Activated naive CD8-positive, alpha-beta T cell treated with anti-CD3 and anti-CD28 coated beads, Interleukin-2, amount 50 U/mL, for 24 hours (primary cell): ENCODE measurements around the gene ACAN.
"Not testable (repeated sequence)": the region's sequence is repeated elsewhere in the genome, so short reads cannot be mapped to it uniquely, and the experiment has no call there.

Experiments used
- ATAC-seq: fragments of 150-1000 bp; cut with Tn5 transposase; one replicate; pipeline ENCODE4 v1.10.0; 2021
- DNase-seq: peaks from one replicate; pipeline ENCODE4 v3.0.0; 2021
- H3K27ac Mint-ChIP-seq: one replicate; pipeline ENCODE4 v1.8.0; 2021; ENCODE audit warnings: mild to moderate bottlenecking, mixed read lengths
- H3K27me3 Mint-ChIP-seq: one replicate; pipeline ENCODE4 v1.8.0; 2021; ENCODE audit warnings: mixed read lengths
- H3K36me3 Mint-ChIP-seq: one replicate; pipeline ENCODE4 v1.8.0; 2021; ENCODE audit warnings: low read depth, mixed read lengths
- H3K4me1 Mint-ChIP-seq: one replicate; pipeline ENCODE4 v1.8.0; 2021; ENCODE audit warnings: mixed read lengths
- H3K4me3 Mint-ChIP-seq: one replicate; pipeline ENCODE4 v1.8.0; 2021; ENCODE audit warnings: mild to moderate bottlenecking, moderate library complexity, mixed read lengths
- H3K9me3 Mint-ChIP-seq: one replicate; pipeline ENCODE4 v1.8.0; 2021; ENCODE audit warnings: mixed read lengths

The ACAN gene

DNA sequence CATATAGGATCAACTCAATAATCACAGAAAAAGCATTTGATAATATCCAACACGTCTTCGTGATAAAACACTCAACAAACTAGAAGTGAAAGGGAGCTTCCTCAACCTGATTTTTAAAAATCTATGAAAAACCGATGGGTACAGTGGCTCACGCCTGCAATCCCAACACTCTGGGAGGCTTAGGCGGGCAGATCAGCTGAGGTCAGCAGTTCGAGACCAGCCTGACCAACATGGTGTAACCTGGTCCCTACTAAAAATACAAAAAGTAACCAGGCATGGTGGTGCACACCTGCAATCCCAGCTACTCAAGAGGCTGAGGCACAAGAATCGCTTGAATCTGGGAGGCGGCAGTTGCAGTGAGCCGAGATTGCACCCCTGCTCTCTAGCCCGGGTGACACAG lies 112.1 kb downstream of the ACAN start:
- Mint-ChIP-seq H3K4me3 (no peak overlapping the region), H3K4me1 (peaks cover 38% of the 10 kb centered on the region), H3K9me3 (no peaks in the 10 kb centered on the region), H3K27ac (no peak overlapping the region), H3K27me3 (peaks cover 7% of the 10 kb centered on the region), H3K36me3 (no peaks in the 10 kb centered on the region)
- ATAC-seq, result no peak
- DNase-seq, result no peak

GRCh38 chr15:88917760-88918159 lies 114.5 kb downstream of the ACAN start:
- ATAC-seq (no peak), DNase-seq (no peak)
- H3K27ac Mint-ChIP-seq, result no peak overlapping the region
- peaks cover 34% of the 10 kb centered on the region for H3K4me1 Mint-ChIP-seq
- H3K36me3 Mint-ChIP-seq, result no peaks in the 10 kb centered on the region
- H3K4me3 Mint-ChIP-seq, result no peak overlapping the region
- H3K27me3 Mint-ChIP-seq, result peaks cover 9% of the 10 kb centered on the region
- H3K9me3 Mint-ChIP-seq, result no peaks in the 10 kb centered on the region

DNA sequence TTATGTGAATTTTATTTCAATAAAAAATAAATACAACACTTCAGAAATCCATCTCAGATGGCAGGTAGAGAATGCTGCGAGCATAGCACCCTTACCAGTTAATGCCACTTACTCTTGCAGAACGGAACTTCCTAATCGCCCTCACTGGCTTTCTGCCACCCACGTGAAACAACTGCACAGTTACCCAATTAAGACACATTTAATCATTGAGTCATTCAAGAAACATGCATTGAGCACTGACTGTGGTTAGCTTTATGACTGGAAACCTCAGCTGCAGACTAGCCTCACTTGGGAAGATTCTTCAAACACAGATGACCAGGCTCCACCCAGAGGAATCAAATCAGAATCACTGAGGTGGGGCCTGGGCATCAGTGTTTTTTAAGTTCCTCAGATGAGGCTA lies 115.5 kb downstream of the ACAN start:
- no peaks in the 10 kb centered on the region for H3K9me3 Mint-ChIP-seq
- H3K4me3 Mint-ChIP-seq, result no peak overlapping the region
- H3K36me3 Mint-ChIP-seq, result no peaks in the 10 kb centered on the region
- ATAC-seq, result peak; percentile 97
- H3K27me3 Mint-ChIP-seq, result peaks cover 9% of the 10 kb centered on the region
- H3K27ac Mint-ChIP-seq, result peak overlapping the region; percentile 11
- H3K4me1 Mint-ChIP-seq, result peaks cover 30% of the 10 kb centered on the region
- DNase-seq, result peak; percentile 39

- Mint-ChIP-seq H3K4me1 (peaks cover 29% of the 10 kb centered on the region), H3K27me3 (peaks cover 9% of the 10 kb centered on the region), H3K4me3 (no peak overlapping the region), H3K36me3 (no peaks in the 10 kb centered on the region), H3K27ac (no peak overlapping the region), H3K9me3 (no peaks in the 10 kb centered on the region)
- ATAC-seq (no peak), DNase-seq (no peak)
Observed at GRCh38 chr15:88920186-88920891, 117.1 kb downstream of the ACAN start.

- not testable (repeated sequence) for DNase-seq, H3K9me3 Mint-ChIP-seq, H3K27me3 Mint-ChIP-seq, H3K36me3 Mint-ChIP-seq, H3K4me3 Mint-ChIP-seq, H3K27ac Mint-ChIP-seq
- peaks cover 29% of the 10 kb centered on the region for H3K4me1 Mint-ChIP-seq
- ATAC-seq, result peak; percentile 70
Observed at GRCh38 chr15:88920892-88921435, 117.7 kb downstream of the ACAN start.
